ENCODE data around the gene CFAP221.

- TF ChIP-seq, protein P1, sequence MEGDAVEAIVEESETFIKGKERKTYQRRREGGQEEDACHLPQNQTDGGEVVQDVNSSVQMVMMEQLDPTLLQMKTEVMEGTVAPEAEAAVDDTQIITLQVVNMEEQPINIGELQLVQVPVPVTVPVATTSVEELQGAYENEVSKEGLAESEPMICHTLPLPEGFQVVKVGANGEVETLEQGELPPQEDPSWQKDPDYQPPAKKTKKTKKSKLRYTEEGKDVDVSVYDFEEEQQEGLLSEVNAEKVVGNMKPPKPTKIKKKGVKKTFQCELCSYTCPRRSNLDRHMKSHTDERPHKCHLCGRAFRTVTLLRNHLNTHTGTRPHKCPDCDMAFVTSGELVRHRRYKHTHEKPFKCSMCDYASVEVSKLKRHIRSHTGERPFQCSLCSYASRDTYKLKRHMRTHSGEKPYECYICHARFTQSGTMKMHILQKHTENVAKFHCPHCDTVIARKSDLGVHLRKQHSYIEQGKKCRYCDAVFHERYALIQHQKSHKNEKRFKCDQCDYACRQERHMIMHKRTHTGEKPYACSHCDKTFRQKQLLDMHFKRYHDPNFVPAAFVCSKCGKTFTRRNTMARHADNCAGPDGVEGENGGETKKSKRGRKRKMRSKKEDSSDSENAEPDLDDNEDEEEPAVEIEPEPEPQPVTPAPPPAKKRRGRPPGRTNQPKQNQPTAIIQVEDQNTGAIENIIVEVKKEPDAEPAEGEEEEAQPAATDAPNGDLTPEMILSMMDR (conservative IDR thresholded peaks at IDR 0.05; ENCODE audit: low read length) = no peak
- TF ChIP-seq EZH2phosphoT487 (IDR thresholded peaks at IDR 0.05; ENCODE audit: borderline replicate concordance) = no peak
These were observed 113.4 kb downstream of the CFAP221 start for GRCh38 chr2:119657466-119658145.
